Karpas-422 (cell line): ENCODE measurements around the gene SNX3. TPM values are rescaled to one million over a fixed set of nuclear protein-coding genes. Genes with fewer than 3 reads are reported as not detected.

ENCODE experiments used
- DNase-seq: peaks from one replicate; pipeline ENCODE4 v3.0.0-alpha.2; 2015
- H2AFZ ChIP-seq: fragments of 200-600 bp; sonication (generic); 2 replicates; pipeline ENCODE4 v1.6.1; 2014; ENCODE audit warnings: antibody characterized with exemption, low read length, mixed read lengths
- H3K27ac ChIP-seq: fragments of 200-600 bp; sonication (generic); 2 replicates; pipeline ENCODE4 v1.5.1; 2014; ENCODE audit warnings: mild to moderate bottlenecking, low read length, moderate library complexity
- H3K27me3 ChIP-seq: fragments of 200-600 bp; sonication (generic); 2 replicates; pipeline ENCODE4 v1.6.1; 2014; ENCODE audit warnings: low read length, mixed read lengths
- H3K36me3 ChIP-seq: fragments of 200-600 bp; sonication (generic); 2 replicates; pipeline ENCODE4 v1.6.1; 2014; ENCODE audit warnings: low read length, mixed read lengths; ENCODE audit not compliant: insufficient read depth
- H3K4me1 ChIP-seq: fragments of 200-600 bp; sonication (generic); 2 replicates; pipeline ENCODE4 v1.6.1; 2014; ENCODE audit warnings: mild to moderate bottlenecking, low read length, mixed read lengths
- H3K4me2 ChIP-seq: fragments of 200-600 bp; sonication (generic); 2 replicates; pipeline ENCODE4 v1.6.1; 2014; ENCODE audit warnings: low read length, low read depth, mild to moderate bottlenecking; ENCODE audit not compliant: poor library complexity, severe bottlenecking
- H3K4me3 ChIP-seq: fragments of 200-600 bp; sonication (generic); 2 replicates; pipeline ENCODE4 v1.5.1; 2014; ENCODE audit warnings: mild to moderate bottlenecking, antibody characterized with exemption, low read length, mixed read lengths
- H3K79me2 ChIP-seq: fragments of 200-600 bp; sonication (generic); 2 replicates; pipeline ENCODE4 v1.6.1; 2014; ENCODE audit warnings: mild to moderate bottlenecking, low read length, mixed read lengths
- H3K9ac ChIP-seq: fragments of 200-600 bp; sonication (generic); 2 replicates; pipeline ENCODE4 v1.6.0; 2014; ENCODE audit warnings: low read length
- H3K9me2 ChIP-seq: fragments of 200-600 bp; sonication (generic), shearing (Covaris generic); replicated peaks from 2 replicates; pipeline ENCODE4 v1.6.0; 2014; ENCODE audit warnings: mild to moderate bottlenecking, low read length, moderate library complexity; ENCODE audit not compliant: insufficient read depth
- H3K9me3 ChIP-seq: fragments of 300-700, 200-600 bp; sonication (generic); 2 replicates; pipeline ENCODE4 v1.6.1; 2014; ENCODE audit warnings: low read length, mixed read lengths
- H4K20me1 ChIP-seq: fragments of 200-600 bp; sonication (generic); 2 replicates; pipeline ENCODE4 v1.6.1; 2014; ENCODE audit warnings: mild to moderate bottlenecking, antibody characterized with exemption, low read length, low read depth; ENCODE audit not compliant: insufficient read depth
- total RNA-seq: library from RNA; depleted of rRNA; stranded (reverse); fragments of >200 nt; shearing (Covaris generic); gene quantifications from 2 replicates; pipeline ENCODE4 v1.2.3, GENCODE V29; 2014; ENCODE audit warnings: low replicate concordance

Gene SNX3
- total RNA-seq, 1 experiment from 2014 or later, result 177 TPM

GRCh38 chr6:108169464-108170331, 91.1 kb downstream of the SNX3 start:
- H3K4me2 ChIP-seq, result no peak overlapping the region
- H3K4me1 ChIP-seq, result no peaks in the 10 kb centered on the region
- no peaks in the 10 kb centered on the region for H3K9me2 ChIP-seq
- no peaks in the 10 kb centered on the region for H3K79me2 ChIP-seq
- H3K9me3 ChIP-seq, result no peaks in the 10 kb centered on the region
- no peak overlapping the region for H2AFZ ChIP-seq
- no peak for DNase-seq
- no peaks in the 10 kb centered on the region for H3K27me3 ChIP-seq
- H3K9ac ChIP-seq, result no peak overlapping the region
- H3K36me3 ChIP-seq, result no peaks in the 10 kb centered on the region
- H3K4me3 ChIP-seq, result no peak overlapping the region
- no peaks in the 10 kb centered on the region for H4K20me1 ChIP-seq
- no peak overlapping the region for H3K27ac ChIP-seq

- Histone ChIP-seq H3K9me2 (no peaks in the 10 kb centered on the region), H3K79me2 (no peaks in the 10 kb centered on the region), H3K9ac (no peak overlapping the region), H3K36me3 (no peaks in the 10 kb centered on the region), H3K27ac (no peak overlapping the region), H2AFZ (no peak overlapping the region), H3K9me3 (no peaks in the 10 kb centered on the region), H3K27me3 (no peaks in the 10 kb centered on the region), H3K4me2 (no peak overlapping the region), H3K4me3 (no peak overlapping the region), H3K4me1 (peaks cover 4% of the 10 kb centered on the region), H4K20me1 (no peaks in the 10 kb centered on the region)
- no peak for DNase-seq
Measured at GRCh38 chr6:108168501-108169463, 92.1 kb downstream of the SNX3 start.

GRCh38 chr6:108168090-108168463, 92.8 kb downstream of the SNX3 start:
- no peaks in the 10 kb centered on the region for H3K36me3 ChIP-seq
- H3K79me2 ChIP-seq, result no peaks in the 10 kb centered on the region
- peaks cover 9% of the 10 kb centered on the region for H3K4me1 ChIP-seq
- H3K4me2 ChIP-seq, result no peak overlapping the region
- no peak overlapping the region for H3K4me3 ChIP-seq
- H3K27ac ChIP-seq, result no peak overlapping the region
- no peaks in the 10 kb centered on the region for H4K20me1 ChIP-seq
- H3K9me2 ChIP-seq, result no peaks in the 10 kb centered on the region
- H3K27me3 ChIP-seq, result no peaks in the 10 kb centered on the region
- no peak overlapping the region for H2AFZ ChIP-seq
- H3K9ac ChIP-seq, result no peak overlapping the region
- no peak for DNase-seq
- no peaks in the 10 kb centered on the region for H3K9me3 ChIP-seq

GRCh38 chr6:108167449-108168089, 93.3 kb downstream of the SNX3 start:
- H3K79me2 ChIP-seq, result no peaks in the 10 kb centered on the region
- DNase-seq, result no peak
- H3K4me1 ChIP-seq, result peaks cover 9% of the 10 kb centered on the region
- H3K9me2 ChIP-seq, result no peaks in the 10 kb centered on the region
- no peaks in the 10 kb centered on the region for H4K20me1 ChIP-seq
- H2AFZ ChIP-seq, result no peak overlapping the region
- no peaks in the 10 kb centered on the region for H3K36me3 ChIP-seq
- no peak overlapping the region for H3K9ac ChIP-seq
- H3K4me2 ChIP-seq, result no peak overlapping the region
- no peaks in the 10 kb centered on the region for H3K9me3 ChIP-seq
- H3K4me3 ChIP-seq, result no peak overlapping the region
- H3K27me3 ChIP-seq, result no peaks in the 10 kb centered on the region
- H3K27ac ChIP-seq, result no peak overlapping the region

GRCh38 chr6:108166664-108167448, 94.0 kb downstream of the SNX3 start:
- Histone ChIP-seq H3K4me1 (peaks cover 9% of the 10 kb centered on the region), H3K9me2 (no peaks in the 10 kb centered on the region), H3K4me3 (no peak overlapping the region), H3K79me2 (no peaks in the 10 kb centered on the region), H3K27ac (no peak overlapping the region), H3K27me3 (no peaks in the 10 kb centered on the region), H3K9me3 (no peaks in the 10 kb centered on the region), H3K9ac (no peak overlapping the region), H2AFZ (no peak overlapping the region), H3K4me2 (no peak overlapping the region), H4K20me1 (no peaks in the 10 kb centered on the region), H3K36me3 (no peaks in the 10 kb centered on the region)
- DNase-seq, result no peak

- Histone ChIP-seq H3K27ac (no peak within 1 kb of the TSS), H3K36me3 (no peaks in the 10 kb centered on the region), H4K20me1 (no peaks in the 10 kb centered on the region), H2AFZ (no peak within 1 kb of the TSS), H3K9me3 (no peaks in the 10 kb centered on the region), H3K9ac (no peak within 1 kb of the TSS), H3K4me1 (peaks cover 9% of the 10 kb centered on the region), H3K4me3 (no peak within 1 kb of the TSS), H3K9me2 (no peaks in the 10 kb centered on the region), H3K4me2 (no peak within 1 kb of the TSS), H3K79me2 (no peaks in the 10 kb centered on the region), H3K27me3 (no peaks in the 10 kb centered on the region)
- DNase-seq, result no peak
Measured at GRCh38 chr6:108165714-108166663, 94.9 kb downstream of the SNX3 start, which contains the start of gene NR2E1. TSS of gene NR2E1 (plus strand) at chr6:108166022. CDS start at chr6:108166766, 744 bp downstream.
